Measurements from ENCODE around the gene COL4A1.

The COL4A1 gene

DNA sequence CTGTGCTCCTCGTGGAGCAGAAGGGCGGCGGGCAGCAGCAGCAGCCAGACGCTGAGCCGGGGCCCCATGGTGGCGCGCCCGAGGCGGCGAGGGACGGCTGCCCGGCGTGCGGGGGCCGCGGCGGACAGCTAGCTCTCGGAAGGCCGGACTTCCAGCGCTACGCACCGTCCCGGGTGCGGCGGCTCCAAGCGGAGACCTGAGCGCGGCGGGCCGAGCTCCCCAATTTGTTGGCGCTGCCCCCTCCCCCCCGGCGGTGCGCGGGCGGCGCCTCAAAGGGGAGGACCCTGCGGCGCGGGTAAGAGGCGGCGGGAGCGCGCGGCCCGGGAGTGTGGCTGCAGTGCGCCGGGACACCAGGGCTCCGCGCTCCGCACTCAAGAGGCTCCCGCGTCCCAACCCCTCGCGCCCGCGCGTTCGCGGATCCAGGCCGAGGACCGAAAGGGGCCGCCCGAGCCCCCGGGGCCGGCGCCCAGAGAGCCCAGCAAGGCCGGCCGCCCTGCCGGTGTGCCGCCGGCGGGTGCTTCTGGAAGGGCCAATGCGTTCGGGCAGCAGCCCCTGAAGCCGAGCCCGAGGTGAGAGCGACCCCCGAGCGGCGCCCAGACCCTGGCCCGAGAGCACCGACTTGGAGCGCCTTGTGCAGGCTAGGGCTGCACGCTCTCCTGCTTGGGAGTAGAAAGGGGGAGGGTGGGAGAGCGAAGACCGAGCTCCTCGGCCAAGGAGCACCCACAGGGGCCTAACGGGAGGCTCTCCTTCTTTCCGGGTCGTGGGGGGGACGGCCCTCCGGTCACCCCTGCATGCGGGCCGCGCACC is at the start of gene COL4A1, which contains the start of gene COL4A2:
COL4A1 (minus strand) TSS at position 198 of the 807 bp plus-strand sequence; CDS start at position 68, 130 bp downstream.
COL4A2 (plus strand) TSS at position 325 of the 807 bp plus-strand sequence. CDS start 620 bp downstream, outside the sequence.
- Histone ChIP-seq H3K9me3 (replicated peaks; ENCODE audit: insufficient read depth, low read length) (no peaks in the 10 kb centered on the region), H3K9me2 (replicated peaks; ENCODE audit: insufficient read depth, low read length) (no peaks in the 10 kb centered on the region), H3K79me2 (ENCODE audit: low read length) (no peaks in the 10 kb centered on the region), H4K20me1 (ENCODE audit: insufficient read depth, low read length) (no peaks in the 10 kb centered on the region), H3F3A (ENCODE audit: insufficient read depth, low read length) (no peaks in the 10 kb centered on the region), H3K36me3 (replicated peaks; ENCODE audit: insufficient read depth, low read length) (no peaks in the 10 kb centered on the region), H3K27me3 (replicated peaks; ENCODE audit: insufficient read depth, low read length) (no peaks in the 10 kb centered on the region), H3K9ac (ENCODE audit: low read length) (no peak within 1 kb of the TSS), H3K4me1 (ENCODE audit: low read length) (no peaks in the 10 kb centered on the region), H3K27ac (ENCODE audit: low read length) (no peak within 1 kb of the TSS), H3K4me3 (ENCODE audit: low read length) (no peak within 1 kb of the TSS), H2AFZ (ENCODE audit: low read length) (no peak within 1 kb of the TSS), H3K4me2 (ENCODE audit: low read depth, low read length) (no peak within 1 kb of the TSS)
- DNase-seq: no peak
- TF ChIP-seq EZH2 (optimal IDR thresholded peaks at IDR 0.05; ENCODE audit: low read depth, low read length) (no peak), EZH2phosphoT487 (IDR thresholded peaks at IDR 0.05; ENCODE audit: low read length) (no peak)
- TF ChIP-seq, protein P1, sequence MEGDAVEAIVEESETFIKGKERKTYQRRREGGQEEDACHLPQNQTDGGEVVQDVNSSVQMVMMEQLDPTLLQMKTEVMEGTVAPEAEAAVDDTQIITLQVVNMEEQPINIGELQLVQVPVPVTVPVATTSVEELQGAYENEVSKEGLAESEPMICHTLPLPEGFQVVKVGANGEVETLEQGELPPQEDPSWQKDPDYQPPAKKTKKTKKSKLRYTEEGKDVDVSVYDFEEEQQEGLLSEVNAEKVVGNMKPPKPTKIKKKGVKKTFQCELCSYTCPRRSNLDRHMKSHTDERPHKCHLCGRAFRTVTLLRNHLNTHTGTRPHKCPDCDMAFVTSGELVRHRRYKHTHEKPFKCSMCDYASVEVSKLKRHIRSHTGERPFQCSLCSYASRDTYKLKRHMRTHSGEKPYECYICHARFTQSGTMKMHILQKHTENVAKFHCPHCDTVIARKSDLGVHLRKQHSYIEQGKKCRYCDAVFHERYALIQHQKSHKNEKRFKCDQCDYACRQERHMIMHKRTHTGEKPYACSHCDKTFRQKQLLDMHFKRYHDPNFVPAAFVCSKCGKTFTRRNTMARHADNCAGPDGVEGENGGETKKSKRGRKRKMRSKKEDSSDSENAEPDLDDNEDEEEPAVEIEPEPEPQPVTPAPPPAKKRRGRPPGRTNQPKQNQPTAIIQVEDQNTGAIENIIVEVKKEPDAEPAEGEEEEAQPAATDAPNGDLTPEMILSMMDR (IDR thresholded peaks at IDR 0.05; ENCODE audit: low read length): no peak

DNA sequence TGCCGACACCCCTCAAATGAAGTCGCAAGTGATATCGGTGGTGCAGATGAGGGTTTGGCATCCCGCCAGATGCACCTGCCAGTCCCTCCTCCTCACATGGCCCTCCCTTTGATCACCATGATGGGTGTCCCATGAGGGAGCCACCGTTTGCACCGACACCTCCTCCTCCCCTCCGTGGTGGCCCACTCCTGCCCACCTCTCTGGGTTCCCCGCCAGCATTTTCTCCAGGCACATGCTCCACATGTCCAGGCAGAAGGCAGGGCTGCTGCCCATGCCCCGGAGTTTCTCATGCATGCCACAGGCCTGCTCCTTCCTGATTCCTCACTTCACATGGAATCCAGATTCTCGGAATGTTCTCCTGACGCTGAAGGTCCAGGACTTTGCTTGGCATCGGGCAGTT is 49.4 kb upstream of the COL4A1 start:
- no peak for TF ChIP-seq EZH2 (optimal IDR thresholded peaks at IDR 0.05; ENCODE audit: low read depth, low read length)
- TF ChIP-seq, protein P1 (IDR thresholded peaks at IDR 0.05; ENCODE audit: low read length): no peak
- TF ChIP-seq EZH2phosphoT487 (IDR thresholded peaks at IDR 0.05; ENCODE audit: low read length): no peak
- H3K27ac ChIP-seq (ENCODE audit: low read length): no peak overlapping the region

DNA sequence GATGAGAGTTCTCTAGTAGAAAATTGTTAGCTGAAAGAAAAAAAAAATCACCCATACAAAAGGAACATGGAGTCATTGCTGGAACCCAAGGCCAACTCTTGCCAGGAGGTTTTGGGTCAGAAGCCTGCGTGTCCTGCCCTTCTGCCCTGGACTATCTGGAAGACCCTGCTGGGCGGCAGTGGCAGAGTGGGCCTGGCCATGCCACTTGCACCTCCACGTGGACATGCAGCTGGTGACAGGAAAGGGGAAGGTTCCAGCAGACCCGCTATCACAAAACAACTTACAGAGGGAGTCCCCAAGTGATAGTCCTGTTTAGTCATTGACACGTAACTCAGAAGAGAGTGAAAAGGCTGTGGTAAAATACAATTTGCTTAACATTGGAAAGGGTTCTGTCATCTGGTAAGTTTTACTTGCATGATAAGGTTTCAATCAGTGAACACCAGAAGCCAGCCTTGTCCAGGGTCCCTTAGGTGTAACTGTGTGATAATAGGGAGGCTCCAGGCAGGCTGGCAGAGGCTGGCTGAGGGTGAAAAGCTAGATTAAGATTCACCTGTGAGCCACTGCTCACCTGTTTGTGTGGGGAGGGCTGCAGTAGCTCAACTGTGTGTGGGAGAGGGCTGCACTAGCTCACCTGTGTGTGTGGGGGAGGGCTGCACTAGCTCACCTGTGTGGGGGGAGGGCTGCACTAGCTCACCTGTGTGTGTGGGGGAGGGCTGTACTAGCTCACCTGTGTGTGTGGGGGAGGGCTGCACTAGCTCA is 47.9 kb upstream of the COL4A1 start:
- Histone ChIP-seq H3K27me3 (replicated peaks; ENCODE audit: insufficient read depth, low read length) (no peaks in the 10 kb centered on the region), H3K9ac (ENCODE audit: low read length) (no peak overlapping the region), H3K36me3 (replicated peaks; ENCODE audit: insufficient read depth, low read length) (no peaks in the 10 kb centered on the region), H2AFZ (ENCODE audit: low read length) (no peak overlapping the region), H3F3A (ENCODE audit: insufficient read depth, low read length) (no peaks in the 10 kb centered on the region), H3K9me2 (replicated peaks; ENCODE audit: insufficient read depth, low read length) (no peaks in the 10 kb centered on the region), H3K9me3 (replicated peaks; ENCODE audit: insufficient read depth, low read length) (no peaks in the 10 kb centered on the region), H4K20me1 (ENCODE audit: insufficient read depth, low read length) (no peaks in the 10 kb centered on the region), H3K79me2 (ENCODE audit: low read length) (no peaks in the 10 kb centered on the region), H3K27ac (ENCODE audit: low read length) (no peak overlapping the region), H3K4me1 (ENCODE audit: low read length) (no peaks in the 10 kb centered on the region), H3K4me3 (ENCODE audit: low read length) (no peak overlapping the region), H3K4me2 (ENCODE audit: low read depth, low read length) (no peak overlapping the region)
- TF ChIP-seq EZH2 (optimal IDR thresholded peaks at IDR 0.05; ENCODE audit: low read depth, low read length): no peak
- TF ChIP-seq, protein P1 (IDR thresholded peaks at IDR 0.05; ENCODE audit: low read length): no peak
- no peak for TF ChIP-seq EZH2phosphoT487 (IDR thresholded peaks at IDR 0.05; ENCODE audit: low read length)
- DNase-seq: no peak

More for the DNA sequence above, 49.4 kb upstream of the COL4A1 start:
- H3K9ac ChIP-seq (ENCODE audit: low read length): no peak overlapping the region
- no peaks in the 10 kb centered on the region for H3K27me3 ChIP-seq (replicated peaks; ENCODE audit: insufficient read depth, low read length)
- no peak overlapping the region for H2AFZ ChIP-seq (ENCODE audit: low read length)
- no peaks in the 10 kb centered on the region for H4K20me1 ChIP-seq (ENCODE audit: insufficient read depth, low read length)
- H3K36me3 ChIP-seq (replicated peaks; ENCODE audit: insufficient read depth, low read length): no peaks in the 10 kb centered on the region
- no peak overlapping the region for H3K4me2 ChIP-seq (ENCODE audit: low read depth, low read length)
- H3K4me1 ChIP-seq (ENCODE audit: low read length): no peaks in the 10 kb centered on the region
- H3K79me2 ChIP-seq (ENCODE audit: low read length): no peaks in the 10 kb centered on the region
- H3K4me3 ChIP-seq (ENCODE audit: low read length): no peak overlapping the region
- H3K9me3 ChIP-seq (replicated peaks; ENCODE audit: insufficient read depth, low read length): no peaks in the 10 kb centered on the region
- no peak for DNase-seq
- H3K9me2 ChIP-seq (replicated peaks; ENCODE audit: insufficient read depth, low read length): no peaks in the 10 kb centered on the region
- H3F3A ChIP-seq (ENCODE audit: insufficient read depth, low read length): no peaks in the 10 kb centered on the region

Measured in MM.1S (cell line).